GM19328 (cell line): Measurements from ENCODE around the gene CLDN20.
A peak's percentile ranks its signal among the peaks of the same experiment; 100 is the strongest.
"Not testable (repeated sequence)": the region's sequence is repeated elsewhere in the genome, so short reads cannot be mapped to it uniquely, and the experiment has no call there.

Experiments
- ATAC-seq: cut with Tn5 transposase; IDR thresholded peaks from one replicate; pipeline ENCODE4 v1.9.1; 2021; ENCODE audit warnings: mild to moderate bottlenecking, moderate library complexity; ENCODE audit not compliant: unreplicated experiment

Gene CLDN20

DNA sequence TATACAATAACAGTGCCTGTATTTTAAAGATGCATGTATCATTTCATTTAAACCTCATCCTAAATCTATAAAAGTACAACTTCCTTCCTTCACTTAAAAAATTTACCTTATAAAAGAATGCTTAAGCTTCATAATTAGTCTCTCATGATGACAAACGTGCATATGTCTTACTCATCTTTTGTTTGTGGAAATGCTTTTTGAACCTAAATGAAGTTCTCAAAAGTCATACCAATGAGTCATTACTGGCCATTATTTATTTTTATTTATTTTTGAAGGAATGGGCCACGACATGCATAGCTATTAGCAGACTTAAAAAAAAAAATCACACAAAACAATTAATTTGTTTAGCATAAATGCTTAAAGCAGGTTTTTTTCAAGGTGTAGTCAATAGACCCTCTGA lies 46.8 kb downstream of the CLDN20 start:
- ATAC-seq = no peak

DNA sequence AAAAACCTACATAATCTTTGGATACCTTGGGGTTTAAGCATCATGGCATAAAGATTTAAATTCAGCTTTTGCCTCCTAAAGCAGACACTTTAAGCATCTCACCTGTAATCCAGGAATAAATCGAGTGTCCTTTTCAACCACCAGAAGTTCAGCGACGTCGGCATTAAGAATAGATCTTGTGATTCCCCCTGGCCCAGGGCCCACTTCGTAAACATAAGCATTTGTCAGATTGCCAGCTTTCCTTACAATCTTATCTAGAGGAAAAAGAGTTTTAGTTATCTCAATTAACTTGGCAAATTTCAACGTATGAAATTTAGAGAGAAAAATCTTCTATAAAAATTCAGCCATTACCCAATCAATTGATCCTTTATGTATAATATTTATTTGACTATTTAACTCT lies 47.3 kb downstream of the CLDN20 start:
- ATAC-seq = no peak

DNA sequence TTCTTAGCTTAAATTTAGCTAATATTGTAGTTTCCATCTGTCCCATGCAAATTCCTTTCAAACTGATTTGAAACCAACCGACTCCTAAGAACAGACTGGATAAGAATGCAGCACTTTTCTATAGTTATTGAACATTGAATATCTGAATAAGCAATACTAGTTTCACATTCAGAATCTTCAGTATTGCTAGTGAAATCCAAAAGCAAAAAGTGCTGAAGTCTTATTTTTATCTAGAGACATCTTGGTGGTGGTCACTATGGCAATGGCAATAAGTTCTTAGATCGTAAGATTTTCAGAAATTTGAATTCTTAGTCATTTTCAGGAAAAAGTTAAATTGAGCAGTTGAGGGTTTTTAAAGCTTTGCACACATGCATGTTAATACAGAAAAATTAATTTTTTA lies 47.8 kb downstream of the CLDN20 start:
- no peak for ATAC-seq

DNA sequence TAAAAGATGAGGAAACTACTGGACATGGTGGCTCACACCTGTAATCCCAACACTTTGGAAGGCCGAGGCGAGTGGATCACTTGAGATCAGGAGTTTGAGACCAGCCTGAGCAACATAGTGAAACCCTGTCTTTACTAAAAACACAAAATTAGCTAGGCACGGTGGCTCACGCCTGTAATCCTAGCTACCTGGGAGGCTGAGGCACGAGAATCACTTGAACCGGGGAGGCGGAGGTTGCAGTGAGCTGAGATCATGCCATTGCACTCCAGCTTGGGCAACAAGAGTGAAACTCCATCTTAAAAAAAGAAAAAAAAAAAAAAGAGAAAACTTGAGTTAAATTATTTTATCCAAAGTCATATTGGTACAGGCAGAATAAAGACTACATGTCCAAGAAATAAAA lies 49.1 kb downstream of the CLDN20 start:
- ATAC-seq = not testable (repeated sequence)

DNA sequence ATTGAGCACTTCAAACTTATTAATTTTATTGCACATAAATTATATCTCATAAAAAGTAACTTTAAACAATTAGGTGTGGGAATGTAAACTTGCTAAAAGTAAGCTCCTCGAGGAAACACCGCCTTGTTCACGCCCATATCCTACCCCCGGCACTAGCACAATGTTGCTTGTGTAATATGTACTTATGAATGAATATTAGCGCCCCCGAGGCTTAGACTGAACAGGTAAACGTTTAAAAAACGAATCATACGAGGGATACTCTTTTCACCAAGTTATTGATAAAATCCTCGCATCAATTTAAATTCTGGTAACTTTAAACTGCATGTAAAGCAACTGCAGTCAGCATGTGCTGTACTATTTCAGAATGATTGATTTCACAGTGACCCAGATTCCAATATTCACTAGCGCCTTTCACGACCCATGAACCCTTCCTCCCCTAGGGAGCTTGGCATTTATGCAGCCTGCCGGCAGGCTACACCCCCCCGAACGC lies 49.8 kb downstream of the CLDN20 start:
- peak; percentile 6 for ATAC-seq

DNA sequence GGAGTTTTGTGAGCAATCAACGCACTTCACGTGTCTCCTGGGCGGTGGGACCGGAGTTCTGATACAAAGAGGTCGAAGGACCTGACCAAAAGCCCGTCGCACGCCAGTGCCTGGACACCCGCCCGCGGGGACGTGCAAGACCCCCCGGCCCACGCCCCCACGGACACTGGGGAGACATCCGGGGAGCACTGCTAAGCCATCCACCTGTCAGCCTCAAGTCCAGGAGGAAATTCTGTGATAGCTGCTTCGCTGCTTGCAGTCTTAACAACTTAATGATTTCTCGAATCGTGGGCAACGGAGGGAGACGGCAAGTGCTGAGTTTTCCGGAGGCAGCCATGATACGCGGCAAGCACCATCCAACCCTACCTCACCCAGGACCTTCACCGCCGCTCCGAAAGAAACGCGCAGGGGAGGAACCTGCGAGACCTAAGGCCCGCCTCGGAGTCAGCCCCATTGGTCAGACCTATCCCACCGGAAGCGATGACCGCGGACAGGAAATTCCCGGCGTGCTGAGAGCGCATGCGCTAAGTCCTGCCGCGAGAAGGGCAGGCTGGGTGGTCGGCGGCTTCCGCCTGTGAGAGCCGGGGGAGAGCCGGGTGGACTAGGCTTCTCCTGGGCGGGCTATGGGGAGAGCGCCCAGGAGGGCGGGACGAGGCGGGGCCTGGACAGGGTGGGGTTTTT lies 50.4 kb downstream of the CLDN20 start, which contains the start of gene TFB1M:
TSS of gene TFB1M (minus strand) at position 393 of the 681 bp plus-strand sequence. CDS start at position 337, 56 bp downstream.
- peak; percentile 96 for ATAC-seq

DNA sequence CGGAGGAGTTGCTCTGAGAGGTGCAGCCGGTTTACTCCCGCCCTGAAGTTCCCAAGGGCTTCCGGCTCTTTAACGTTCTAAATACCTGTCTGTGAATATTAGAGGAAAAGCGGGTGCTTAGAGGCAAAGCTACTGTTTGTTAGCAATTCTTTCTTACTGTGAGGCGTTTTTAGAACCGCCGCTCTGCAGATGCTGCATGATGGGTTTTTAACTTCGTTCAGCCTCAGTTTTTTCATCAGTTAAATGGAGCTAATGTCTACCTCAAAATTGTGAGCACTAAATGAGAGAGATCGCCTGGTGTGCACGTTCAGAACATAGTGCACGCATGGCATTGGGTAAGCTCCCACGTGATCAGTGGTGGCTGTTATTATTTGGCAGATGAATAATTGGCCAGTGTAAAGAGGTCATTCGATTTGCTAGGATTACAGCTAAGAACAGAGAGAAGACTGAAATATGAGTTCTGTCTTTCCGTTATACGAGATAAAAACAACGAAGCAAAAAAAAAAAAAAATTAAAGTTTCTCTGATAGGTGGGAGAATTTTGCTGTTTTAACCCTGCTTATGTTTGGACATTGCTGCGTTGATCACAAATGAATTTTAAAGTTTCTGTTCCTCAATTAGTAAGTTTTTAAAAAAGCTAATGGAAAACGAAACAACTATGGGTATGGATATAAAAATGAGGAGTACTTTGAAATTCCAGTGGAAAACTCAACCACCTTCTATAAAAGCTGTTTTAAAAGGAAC lies 51.1 kb downstream of the CLDN20 start:
- ATAC-seq = peak; percentile 37

DNA sequence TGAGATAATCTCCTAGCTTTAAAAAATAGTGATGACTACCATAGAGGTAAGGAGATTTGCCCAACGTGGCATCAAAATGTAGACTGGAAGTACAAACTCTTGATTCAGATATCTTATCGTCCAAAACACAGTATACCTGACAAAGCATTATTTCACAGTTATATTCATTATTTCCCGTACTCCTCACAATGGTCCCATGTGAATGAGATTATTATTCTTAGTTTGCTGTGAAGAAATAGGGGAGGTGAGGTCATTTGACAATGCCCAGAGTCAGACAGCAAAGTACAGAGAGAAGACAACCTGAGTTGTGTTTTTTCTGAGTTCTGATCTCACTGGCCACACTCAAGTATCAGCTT lies 51.7 kb downstream of the CLDN20 start:
- ATAC-seq = no peak

DNA sequence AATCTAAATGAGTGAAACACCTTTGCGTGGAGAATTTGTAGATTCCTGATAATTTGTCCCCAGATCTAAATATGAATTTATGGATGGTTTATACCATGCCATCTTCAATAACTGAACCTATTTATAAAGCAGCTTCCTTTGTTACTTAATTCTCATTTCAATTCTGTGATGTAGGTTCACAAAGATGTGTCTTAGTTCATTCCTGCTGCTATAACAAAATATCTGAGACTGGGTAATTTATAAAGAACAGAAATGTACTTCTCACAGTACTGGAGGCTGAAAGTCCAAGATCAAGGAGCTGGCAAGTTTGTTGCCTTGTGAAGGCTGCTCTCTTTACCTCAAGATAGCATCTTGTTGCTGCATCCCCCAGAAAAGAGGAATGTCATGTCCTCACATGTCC lies 52.6 kb downstream of the CLDN20 start:
- no peak for ATAC-seq

DNA sequence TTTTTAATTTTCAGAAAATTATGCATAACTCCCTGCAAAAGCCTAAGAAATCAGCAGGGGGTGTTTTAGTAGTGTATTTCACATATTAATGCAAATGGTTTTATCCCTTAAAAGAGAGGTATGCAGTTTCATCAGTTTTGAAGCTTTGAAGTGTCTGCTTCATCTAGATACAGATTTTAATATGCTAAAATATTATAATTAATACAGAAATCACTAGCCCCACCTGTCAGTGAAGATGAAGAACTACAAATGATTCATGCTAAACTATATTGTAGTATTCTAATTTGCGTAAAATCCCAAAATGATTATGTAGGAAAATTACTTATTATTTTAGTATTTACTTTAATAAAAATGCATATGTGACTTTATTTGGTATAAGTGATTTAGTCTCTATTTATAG lies 53.4 kb downstream of the CLDN20 start:
- ATAC-seq = no peak

DNA sequence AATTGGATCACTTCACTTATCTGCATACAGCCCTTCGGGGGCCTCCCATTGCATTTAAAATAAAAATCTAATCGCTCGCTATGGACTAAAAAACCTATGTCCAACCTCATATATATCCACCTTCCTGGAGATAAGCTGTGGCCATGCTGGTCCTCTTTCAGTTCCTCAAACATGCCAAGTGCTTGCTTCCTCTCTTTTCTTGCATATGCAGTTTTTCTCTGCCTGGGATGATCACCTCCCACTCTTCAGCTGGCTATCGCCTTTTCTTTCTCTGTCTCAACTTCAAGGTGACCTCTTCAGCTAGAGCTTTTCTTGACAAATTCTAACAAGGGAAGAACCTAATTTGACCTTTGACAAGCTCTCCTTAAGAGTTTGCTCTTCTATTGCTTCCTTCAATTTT lies 56.1 kb downstream of the CLDN20 start:
- ATAC-seq = no peak

DNA sequence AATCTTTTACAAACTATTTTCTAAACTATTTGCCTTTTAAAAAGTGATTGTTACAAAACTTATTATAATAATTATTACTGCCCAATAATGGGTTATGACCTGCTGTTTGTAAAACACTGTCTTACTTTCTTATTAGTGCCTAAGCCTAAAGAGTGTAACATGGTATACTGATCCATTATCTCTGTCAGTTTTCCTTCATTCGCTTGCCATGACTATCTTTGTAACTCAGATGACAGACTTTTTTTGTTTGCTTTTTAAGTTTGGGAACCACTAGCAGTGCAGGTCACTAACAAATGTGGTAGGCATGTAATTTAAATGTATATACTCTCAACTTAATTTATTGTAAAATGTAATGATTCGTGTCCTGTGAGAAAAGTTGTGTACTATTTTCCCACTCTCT lies 60.4 kb downstream of the CLDN20 start:
- ATAC-seq = no peak

DNA sequence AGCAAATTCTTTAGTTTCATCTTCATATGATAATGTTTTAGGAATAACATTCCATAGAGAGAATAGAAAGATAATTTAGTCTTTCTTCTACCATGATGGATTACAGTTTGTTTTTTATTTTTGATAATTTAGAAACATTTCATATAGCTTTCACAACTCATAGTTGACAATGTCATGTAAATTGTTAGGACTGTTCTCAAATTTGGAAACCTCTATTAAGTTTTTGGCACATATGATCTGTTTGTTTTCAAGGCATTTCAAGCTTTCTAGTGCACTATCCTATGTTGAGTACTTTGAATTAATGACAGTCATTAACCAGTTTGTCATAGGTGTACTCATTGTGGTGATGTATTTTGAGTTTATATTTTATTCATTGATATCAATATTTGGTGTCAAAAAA lies 61.2 kb downstream of the CLDN20 start:
- ATAC-seq = no peak

DNA sequence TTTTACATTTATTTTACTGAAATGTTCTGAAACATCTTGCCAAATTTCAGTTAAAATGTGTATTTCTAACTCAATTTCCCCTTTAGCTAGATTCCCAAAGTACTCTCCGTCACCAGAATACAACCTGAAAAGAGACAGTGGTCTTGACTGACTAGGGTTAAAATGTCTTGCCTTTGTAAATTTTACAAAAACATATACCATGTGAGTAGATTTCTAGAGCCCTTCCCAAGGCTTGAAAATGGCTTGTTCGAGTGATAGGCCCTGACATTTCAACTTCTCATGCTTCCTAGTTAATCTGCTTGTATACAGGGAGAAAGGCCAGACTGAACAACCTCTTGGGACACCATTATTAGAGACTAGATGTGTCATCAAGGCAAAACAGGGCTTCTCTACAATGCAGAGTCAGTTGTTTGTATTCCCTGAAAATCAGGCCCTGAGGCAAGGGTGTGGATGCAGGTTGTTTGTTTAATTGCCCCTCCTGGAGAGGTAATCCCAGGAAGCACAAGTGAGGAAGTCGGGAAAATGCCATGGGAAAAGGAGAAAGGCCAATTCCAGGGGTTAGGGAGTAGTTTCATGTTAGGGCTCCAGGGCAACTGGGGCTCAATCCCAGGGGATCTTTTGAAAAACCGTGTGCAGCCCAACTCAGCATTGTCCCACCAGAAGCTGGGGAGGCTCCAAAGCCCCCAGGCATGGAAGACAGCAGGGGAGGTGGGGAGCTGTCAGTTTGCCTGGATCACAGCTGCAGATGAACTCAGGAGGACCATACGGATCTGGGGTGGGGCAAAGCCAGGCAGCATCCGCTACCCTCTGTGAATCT lies 62.1 kb downstream of the CLDN20 start:
- ATAC-seq = no peak
